Measurements from ENCODE around the gene CGB8. TPM values are rescaled to one million over a fixed set of nuclear protein-coding genes. Genes with fewer than 3 reads are reported as not detected.

Gene CGB8
- total and polyA plus RNA-seq, 2 of the 8 experiments (the other 6 are each of a cell fraction or from before 2014, with no cell fraction given): 0.09 TPM; not detected in 1

DNA sequence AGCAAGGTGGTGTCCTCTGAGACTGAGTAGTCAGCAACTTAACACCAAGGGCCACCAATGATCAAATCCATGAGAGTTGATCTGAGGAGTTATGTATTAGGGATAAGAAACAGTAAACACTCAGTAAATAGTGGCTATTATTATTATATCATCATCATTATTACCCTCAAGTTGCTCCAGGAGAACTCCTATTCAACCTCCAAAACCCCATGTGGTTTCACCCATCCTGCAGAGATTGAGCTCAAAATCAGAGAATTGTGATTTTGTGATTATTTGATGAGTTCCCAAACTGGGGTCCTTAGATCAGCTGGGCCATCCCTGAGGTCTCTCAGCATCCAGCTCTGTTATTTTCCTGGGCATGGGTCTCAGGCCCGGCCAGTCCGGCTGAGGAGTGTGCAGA is 12.1 kb upstream of the CGB8 start (continued):
- TF ChIP-seq, protein P1, sequence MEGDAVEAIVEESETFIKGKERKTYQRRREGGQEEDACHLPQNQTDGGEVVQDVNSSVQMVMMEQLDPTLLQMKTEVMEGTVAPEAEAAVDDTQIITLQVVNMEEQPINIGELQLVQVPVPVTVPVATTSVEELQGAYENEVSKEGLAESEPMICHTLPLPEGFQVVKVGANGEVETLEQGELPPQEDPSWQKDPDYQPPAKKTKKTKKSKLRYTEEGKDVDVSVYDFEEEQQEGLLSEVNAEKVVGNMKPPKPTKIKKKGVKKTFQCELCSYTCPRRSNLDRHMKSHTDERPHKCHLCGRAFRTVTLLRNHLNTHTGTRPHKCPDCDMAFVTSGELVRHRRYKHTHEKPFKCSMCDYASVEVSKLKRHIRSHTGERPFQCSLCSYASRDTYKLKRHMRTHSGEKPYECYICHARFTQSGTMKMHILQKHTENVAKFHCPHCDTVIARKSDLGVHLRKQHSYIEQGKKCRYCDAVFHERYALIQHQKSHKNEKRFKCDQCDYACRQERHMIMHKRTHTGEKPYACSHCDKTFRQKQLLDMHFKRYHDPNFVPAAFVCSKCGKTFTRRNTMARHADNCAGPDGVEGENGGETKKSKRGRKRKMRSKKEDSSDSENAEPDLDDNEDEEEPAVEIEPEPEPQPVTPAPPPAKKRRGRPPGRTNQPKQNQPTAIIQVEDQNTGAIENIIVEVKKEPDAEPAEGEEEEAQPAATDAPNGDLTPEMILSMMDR (IDR thresholded peaks at IDR 0.05; ENCODE audit: control extremely low read depth in 1 of 3, insufficient read depth in 1 of 3, low read depth in 1 of 3, low read length in 3 of 3): no peak
- TF ChIP-seq, protein P2, sequence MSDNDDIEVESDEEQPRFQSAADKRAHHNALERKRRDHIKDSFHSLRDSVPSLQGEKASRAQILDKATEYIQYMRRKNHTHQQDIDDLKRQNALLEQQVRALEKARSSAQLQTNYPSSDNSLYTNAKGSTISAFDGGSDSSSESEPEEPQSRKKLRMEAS (IDR thresholded peaks at IDR 0.05): no peak
- TF ChIP-seq BRCA1 (IDR thresholded peaks at IDR 0.05; ENCODE audit: low read depth, low read length): no peak

Measured in H1 (cell line).